Liver (tissue), 9 donors: ENCODE results near the gene PPP1CC. TPM values are rescaled to one million over a fixed set of nuclear protein-coding genes. Genes with fewer than 3 reads are reported as not detected.
"Not testable (repeated sequence)": the region's sequence is repeated elsewhere in the genome, so short reads cannot be mapped to it uniquely, and the experiment has no call there.

Experiments
- DNase-seq: peaks from one replicate; pipeline ENCODE4 v3.0.0-alpha.2; 2017; ENCODE audit warnings: low spot score
- H3K27ac ChIP-seq, 2 donors: one replicate each; pipeline ENCODE4 v1.7.0; 2013; ENCODE audit warnings: inconsistent platforms in 2 of 2, low read length in 2 of 2, control low read depth in 1 of 2, low read depth in 1 of 2, mild to moderate bottlenecking in 1 of 2
- H3K27me3 ChIP-seq, 4 donors: one replicate each; pipeline versions ENCODE4 v1.6.1 to v1.7.0; 2013; ENCODE audit warnings: low read length in 3 of 4, inconsistent platforms in 1 of 4, mild to moderate bottlenecking in 1 of 4, moderate library complexity in 1 of 4; ENCODE audit not compliant: control insufficient read depth in 4 of 4, insufficient read depth in 4 of 4
- H3K36me3 ChIP-seq, 4 donors: one replicate each; pipeline versions ENCODE4 v1.6.1 to v1.7.0; 2013; ENCODE audit warnings: low read length in 3 of 4, mild to moderate bottlenecking in 3 of 4, low read depth in 1 of 4, moderate library complexity in 1 of 4; ENCODE audit not compliant: control insufficient read depth in 4 of 4, insufficient read depth in 3 of 4
- H3K4me1 ChIP-seq, 4 donors: one replicate each; pipeline versions ENCODE4 v1.6.1 to v1.7.0; 2013; ENCODE audit warnings: low read length in 3 of 4, mild to moderate bottlenecking in 3 of 4, moderate library complexity in 1 of 4; ENCODE audit not compliant: control insufficient read depth in 4 of 4, insufficient read depth in 4 of 4
- H3K4me3 ChIP-seq, 3 donors: one replicate each; pipeline versions ENCODE4 v1.6.1 to v1.7.0; 2013; ENCODE audit warnings: low read length in 3 of 3, control low read depth in 1 of 3, low read depth in 1 of 3, mild to moderate bottlenecking in 1 of 3
- H3K9ac ChIP-seq, 2 donors: one replicate each; pipeline ENCODE4 v1.7.0; 2013; ENCODE audit warnings: low read length in 2 of 2, mild to moderate bottlenecking in 2 of 2, moderate library complexity in 2 of 2, control low read depth in 1 of 2, low read depth in 1 of 2
- H3K9me3 ChIP-seq, 4 donors: one replicate each; pipeline versions ENCODE4 v1.6.1 to v1.7.0; 2013; ENCODE audit warnings: low read length in 3 of 4; ENCODE audit not compliant: control insufficient read depth in 4 of 4
- CTCF ChIP-seq: fragments of 150-350 bp; IDR thresholded peaks from 2 replicates; pipeline ENCODE4 v1.5.1; 2017; ENCODE audit warnings: improper control_type of control experiment, low read depth, low read length; ENCODE audit not compliant: missing input control
- EGR1 ChIP-seq, 2 donors: IDR thresholded peaks; 2 replicates each; pipeline ENCODE4 v1.6.1; 2016 to 2018; ENCODE audit warnings: antibody characterized with exemption in 2 of 2, low read depth in 2 of 2
- FOXA1 ChIP-seq: IDR thresholded peaks from 2 replicates; pipeline ENCODE4 v1.6.1; 2016; ENCODE audit warnings: antibody characterized with exemption
- FOXA2 ChIP-seq: IDR thresholded peaks from 2 replicates; pipeline ENCODE4 v1.6.1; 2016; ENCODE audit warnings: antibody characterized with exemption
- GABPA ChIP-seq, 2 donors: IDR thresholded peaks in 1 of 2; conservative IDR thresholded peaks in 1 of 2; 2 replicates each; pipeline ENCODE4 v1.6.1; 2016; ENCODE audit warnings: antibody characterized with exemption in 2 of 2, mild to moderate bottlenecking in 1 of 2, moderate library complexity in 1 of 2
- HNF4G ChIP-seq: IDR thresholded peaks from 2 replicates; pipeline ENCODE4 v1.6.1; 2016; ENCODE audit warnings: antibody characterized with exemption
- JUND ChIP-seq, 2 donors: IDR thresholded peaks; 2 replicates each; pipeline ENCODE4 v1.6.1; 2016; ENCODE audit warnings: antibody characterized with exemption in 2 of 2
- NR2F2 ChIP-seq: IDR thresholded peaks from 2 replicates; pipeline ENCODE4 v1.6.1; 2016; ENCODE audit warnings: antibody characterized with exemption
- RAD21 ChIP-seq, 2 donors: IDR thresholded peaks; 2 replicates each; pipeline ENCODE4 v1.6.1; 2016; ENCODE audit warnings: antibody characterized with exemption in 2 of 2, mild to moderate bottlenecking in 2 of 2
- SP1 ChIP-seq: IDR thresholded peaks from 2 replicates; pipeline ENCODE4 v1.6.1; 2018; ENCODE audit warnings: antibody characterized with exemption, mild to moderate bottlenecking
- TAF1 ChIP-seq: conservative IDR thresholded peaks from 2 replicates; pipeline ENCODE4 v1.6.1; 2016; ENCODE audit warnings: antibody characterized with exemption, mild to moderate bottlenecking
- YY1 ChIP-seq: IDR thresholded peaks from 2 replicates; pipeline ENCODE4 v1.6.1; 2016; ENCODE audit warnings: antibody characterized with exemption, mild to moderate bottlenecking
- WGBS: extraction: QIAGEN DNeasy Blood & Tissue Kit; methylation state at CpG from one replicate; pipeline ENCODE4 v1.1.7; 2013; 5-methylcytosine and 5-hydroxymethylcytosine counted together
- polyA plus RNA-seq, 2 donors: library from polyadenylated mRNA; stranded (reverse) in 1 of 2; unstranded in 1 of 2; fragments of 200-250 nt in 1 of 2; fragments of >200 nt in 1 of 2; fragmentation: Nextera tagmentation in 1 of 2; extraction: Ambion mirVana in 1 of 2; gene quantifications; one replicate each; pipeline versions ENCODE4 v1.2.1 to v1.2.3, GENCODE V29; 2013 to 2015
- total RNA-seq, 2 donors: library from RNA; depleted of rRNA; stranded (reverse); fragments of >200 nt; gene quantifications; one replicate each; pipeline ENCODE4 v1.2.3, GENCODE V29; 2014
- TF ChIP-seq, protein P1 (sequence below): IDR thresholded peaks from 2 replicates; pipeline ENCODE4 v1.6.1; 2016; ENCODE audit warnings: antibody characterized with exemption
- donor health status: healthy.
- donor health status: healthy.
- donor health status: healthy.
- donor health status: healthy.
- donor health status: healthy.

The PPP1CC gene
- total and polyA plus RNA-seq, 4 donors = 22.1 to 73.2 (median 36.0) TPM

DNA sequence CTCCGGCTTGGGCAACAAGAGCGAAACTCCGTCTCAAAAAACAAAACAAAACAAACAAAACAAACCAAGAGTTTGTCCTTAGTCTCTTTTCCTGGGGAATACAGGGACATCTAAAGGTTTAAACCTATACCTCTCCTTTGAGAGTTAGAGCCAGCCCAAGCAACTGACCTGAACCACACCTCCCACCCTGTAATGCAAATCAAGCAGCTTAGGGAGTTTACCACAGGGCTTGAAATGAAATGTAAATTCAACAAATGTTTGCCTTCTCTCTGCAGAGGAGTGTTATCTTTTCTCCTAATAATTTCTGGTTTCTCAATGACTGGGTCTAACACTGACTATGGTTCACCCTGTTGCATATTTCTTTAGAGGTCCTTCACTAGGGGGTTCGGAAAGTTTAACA, 16.7 kb downstream of the PPP1CC start (continued):
- TF ChIP-seq, protein P1, sequence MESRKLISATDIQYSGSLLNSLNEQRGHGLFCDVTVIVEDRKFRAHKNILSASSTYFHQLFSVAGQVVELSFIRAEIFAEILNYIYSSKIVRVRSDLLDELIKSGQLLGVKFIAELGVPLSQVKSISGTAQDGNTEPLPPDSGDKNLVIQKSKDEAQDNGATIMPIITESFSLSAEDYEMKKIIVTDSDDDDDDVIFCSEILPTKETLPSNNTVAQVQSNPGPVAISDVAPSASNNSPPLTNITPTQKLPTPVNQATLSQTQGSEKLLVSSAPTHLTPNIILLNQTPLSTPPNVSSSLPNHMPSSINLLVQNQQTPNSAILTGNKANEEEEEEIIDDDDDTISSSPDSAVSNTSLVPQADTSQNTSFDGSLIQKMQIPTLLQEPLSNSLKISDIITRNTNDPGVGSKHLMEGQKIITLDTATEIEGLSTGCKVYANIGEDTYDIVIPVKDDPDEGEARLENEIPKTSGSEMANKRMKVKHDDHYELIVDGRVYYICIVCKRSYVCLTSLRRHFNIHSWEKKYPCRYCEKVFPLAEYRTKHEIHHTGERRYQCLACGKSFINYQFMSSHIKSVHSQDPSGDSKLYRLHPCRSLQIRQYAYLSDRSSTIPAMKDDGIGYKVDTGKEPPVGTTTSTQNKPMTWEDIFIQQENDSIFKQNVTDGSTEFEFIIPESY = no peak
- TF ChIP-seq NR2F2 (no peak), FOXA1 (no peak), EGR1 (IDR thresholded peaks at IDR 0.05; ENCODE audit: low read depth in 2 of 2) (no peak), RAD21 (IDR thresholded peaks at IDR 0.05) (no peak), HNF4G (no peak), CTCF (no peak), FOXA2 (no peak)

DNA sequence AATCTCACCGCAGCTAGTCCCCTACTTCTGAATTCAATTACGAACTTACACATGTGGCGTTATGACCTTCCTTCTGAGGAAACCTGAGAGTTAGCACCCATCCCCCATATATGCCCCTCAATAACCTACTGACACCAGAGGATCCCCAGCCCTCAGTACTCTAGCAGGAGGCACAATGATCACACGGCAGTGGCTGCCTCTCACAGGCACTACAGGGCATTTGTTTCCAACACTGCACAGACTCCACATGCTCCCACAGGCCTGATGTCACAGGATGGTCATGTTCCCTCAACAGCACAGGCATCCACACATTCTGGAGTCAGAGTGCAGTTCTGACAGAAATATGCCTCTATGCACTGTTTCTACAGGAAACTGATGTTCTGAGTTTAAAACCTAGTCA, 17.4 kb downstream of the PPP1CC start:
- TF ChIP-seq, protein P1 = no peak
- TF ChIP-seq HNF4G (no peak), GABPA (IDR thresholded peaks at IDR 0.05 in 1 of 2, conservative IDR thresholded peaks at IDR 0.05 in 1 of 2) (no peak), NR2F2 (no peak), RAD21 (IDR thresholded peaks at IDR 0.05) (no peak), FOXA1 (no peak), EGR1 (IDR thresholded peaks at IDR 0.05; ENCODE audit: low read depth in 2 of 2) (no peak), TAF1 (no peak), YY1 (no peak), JUND (IDR thresholded peaks at IDR 0.05) (no peak), SP1 (no peak)
- 90% methylated on average over 4 of the region's 4 CpGs for WGBS
- peaks cover 0 to 8% (median 5%) of the 10 kb centered on the region in 4 donors for H3K4me1 ChIP-seq

GRCh38 chr12:110722892-110723291, 19.8 kb downstream of the PPP1CC start:
- DNase-seq, H3K4me1 ChIP-seq, H3K27me3 ChIP-seq, H3K4me3 ChIP-seq, H3K9me3 ChIP-seq, H3K27ac ChIP-seq, H3K9ac ChIP-seq: not testable (repeated sequence)
- 96% methylated on average over 3 of the region's 3 CpGs for WGBS
- H3K36me3 ChIP-seq = peaks cover 9 to 82% (median 65%) of the 10 kb centered on the region in 4 donors

More for the DNA sequence above, 17.4 kb downstream of the PPP1CC start:
- no peaks in the 10 kb centered on the region for H3K9me3 ChIP-seq
- H3K27ac ChIP-seq = no peak overlapping the region
- DNase-seq = no peak
- peaks cover 7 to 73% (median 58%) of the 10 kb centered on the region in 4 donors for H3K36me3 ChIP-seq
- H3K27me3 ChIP-seq = no peaks in the 10 kb centered on the region
- no peak overlapping the region for H3K4me3 ChIP-seq
- no peak overlapping the region for H3K9ac ChIP-seq
